ENCODE data around the gene BIRC2.

- no peak for TF ChIP-seq CTCF (conservative IDR thresholded peaks at IDR 0.05; ENCODE audit: low read depth, low read length)
- no peak for TF ChIP-seq EZH2 (IDR thresholded peaks at IDR 0.05; ENCODE audit: low read length, unreplicated experiment)
- TF ChIP-seq EZH2phosphoT487 (IDR thresholded peaks at IDR 0.05; ENCODE audit: borderline replicate concordance, low read length), result no peak
These were observed 68.4 kb downstream of the BIRC2 start for GRCh38 chr11:102415304-102415916.
